HEK293 (cell line): Measurements from ENCODE around the gene VGLL4.

Experiments
- FEZF1 ChIP-seq: fragments of 450-650 bp; formaldehyde crosslinking; IDR thresholded peaks from 2 replicates; pipeline ENCODE4 v1.5.1; 2016; ENCODE audit warnings: missing biosample characterization, missing genetic modification characterization
- GLIS1 ChIP-seq: fragments of 450-650 bp; formaldehyde crosslinking; IDR thresholded peaks from 2 replicates; pipeline ENCODE4 v1.5.1; 2016; ENCODE audit warnings: missing biosample characterization, missing genetic modification characterization
- TRIM28 ChIP-seq: IDR thresholded peaks from 2 replicates; pipeline ENCODE4 v1.6.1; 2011; ENCODE audit warnings: low read length, control low read depth, borderline replicate concordance
- ZBTB48 ChIP-seq: fragments of 450-650 bp; formaldehyde crosslinking; IDR thresholded peaks from 2 replicates; pipeline ENCODE4 v1.5.1; 2016; ENCODE audit warnings: missing biosample characterization, missing genetic modification characterization
- ZFP41 ChIP-seq: fragments of 450-650 bp; formaldehyde crosslinking; IDR thresholded peaks from 2 replicates; pipeline ENCODE4 v1.5.1; 2016; ENCODE audit warnings: missing biosample characterization, missing genetic modification characterization, borderline replicate concordance
- ZNF138 ChIP-seq: fragments of 450-650 bp; formaldehyde crosslinking; IDR thresholded peaks from 2 replicates; pipeline ENCODE4 v1.5.1; 2016; ENCODE audit warnings: missing biosample characterization, missing genetic modification characterization, borderline replicate concordance
- ZNF140 ChIP-seq: fragments of 450-650 bp; formaldehyde crosslinking; IDR thresholded peaks from 2 replicates; pipeline ENCODE4 v1.5.1; 2016; ENCODE audit warnings: missing biosample characterization, missing genetic modification characterization
- ZNF341 ChIP-seq: fragments of 450-650 bp; formaldehyde crosslinking; IDR thresholded peaks from 2 replicates; pipeline ENCODE4; 2016; ENCODE audit warnings: low read depth, missing biosample characterization, missing genetic modification characterization
- ZNF416 ChIP-seq: fragments of 450-650 bp; formaldehyde crosslinking; IDR thresholded peaks from 2 replicates; pipeline ENCODE4 v1.5.1; 2016; ENCODE audit warnings: missing biosample characterization, missing genetic modification characterization
- ZNF423 ChIP-seq: fragments of 450-650 bp; formaldehyde crosslinking; IDR thresholded peaks from 2 replicates; pipeline ENCODE4 v1.5.1; 2016; ENCODE audit warnings: missing biosample characterization, missing genetic modification characterization
- ZNF48 ChIP-seq: fragments of 450-650 bp; formaldehyde crosslinking; IDR thresholded peaks from 2 replicates; pipeline ENCODE4 v1.5.1; 2016; ENCODE audit warnings: missing biosample characterization, missing genetic modification characterization
- ZNF514 ChIP-seq: fragments of 450-650 bp; formaldehyde crosslinking; IDR thresholded peaks from 2 replicates; pipeline ENCODE4 v1.5.1; 2016; ENCODE audit warnings: missing biosample characterization, missing genetic modification characterization
- ZNF629 ChIP-seq: fragments of 450-650 bp; formaldehyde crosslinking; IDR thresholded peaks from 2 replicates; pipeline ENCODE4 v1.5.1; 2017; ENCODE audit warnings: missing biosample characterization, missing genetic modification characterization
- ZSCAN16 ChIP-seq: fragments of 450-650 bp; formaldehyde crosslinking; IDR thresholded peaks from 2 replicates; pipeline ENCODE4 v1.5.1; 2016; ENCODE audit warnings: missing biosample characterization, missing genetic modification characterization
- ZXDB ChIP-seq: fragments of 450-650 bp; formaldehyde crosslinking; IDR thresholded peaks from 2 replicates; pipeline ENCODE4 v1.5.1; 2016; ENCODE audit warnings: missing biosample characterization, missing genetic modification characterization
- TF ChIP-seq, protein P1 (sequence below): fragments of 450-650 bp; formaldehyde crosslinking; IDR thresholded peaks from 2 replicates; pipeline ENCODE4 v1.5.1; 2016; ENCODE audit warnings: missing biosample characterization, missing genetic modification characterization, borderline replicate concordance
- TF ChIP-seq, protein P2 (sequence below): fragments of 450-650 bp; IDR thresholded peaks from 2 replicates; pipeline ENCODE4 v1.5.1; 2018; ENCODE audit warnings: missing biosample characterization, mild to moderate bottlenecking, missing genetic modification characterization
- TF ChIP-seq, protein P3 (sequence below): fragments of 450-650 bp; formaldehyde crosslinking; conservative IDR thresholded peaks from 2 replicates; pipeline ENCODE4 v1.5.1; 2016; ENCODE audit warnings: low read depth, missing biosample characterization, missing genetic modification characterization
- TF ChIP-seq, protein P4 (sequence below): fragments of 450-650 bp; formaldehyde crosslinking; IDR thresholded peaks from 2 replicates; pipeline ENCODE4; 2016; ENCODE audit warnings: missing biosample characterization, missing genetic modification characterization
- TF ChIP-seq, protein P5 (sequence below): fragments of 450-650 bp; formaldehyde crosslinking; IDR thresholded peaks from 2 replicates; pipeline ENCODE4 v1.5.1; 2016; ENCODE audit warnings: missing biosample characterization, missing genetic modification characterization
- TF ChIP-seq, protein P6 (sequence below): fragments of 450-650 bp; formaldehyde crosslinking; IDR thresholded peaks from 2 replicates; pipeline ENCODE4 v1.5.1; 2016; ENCODE audit warnings: missing biosample characterization, missing genetic modification characterization

The VGLL4 gene

DNA sequence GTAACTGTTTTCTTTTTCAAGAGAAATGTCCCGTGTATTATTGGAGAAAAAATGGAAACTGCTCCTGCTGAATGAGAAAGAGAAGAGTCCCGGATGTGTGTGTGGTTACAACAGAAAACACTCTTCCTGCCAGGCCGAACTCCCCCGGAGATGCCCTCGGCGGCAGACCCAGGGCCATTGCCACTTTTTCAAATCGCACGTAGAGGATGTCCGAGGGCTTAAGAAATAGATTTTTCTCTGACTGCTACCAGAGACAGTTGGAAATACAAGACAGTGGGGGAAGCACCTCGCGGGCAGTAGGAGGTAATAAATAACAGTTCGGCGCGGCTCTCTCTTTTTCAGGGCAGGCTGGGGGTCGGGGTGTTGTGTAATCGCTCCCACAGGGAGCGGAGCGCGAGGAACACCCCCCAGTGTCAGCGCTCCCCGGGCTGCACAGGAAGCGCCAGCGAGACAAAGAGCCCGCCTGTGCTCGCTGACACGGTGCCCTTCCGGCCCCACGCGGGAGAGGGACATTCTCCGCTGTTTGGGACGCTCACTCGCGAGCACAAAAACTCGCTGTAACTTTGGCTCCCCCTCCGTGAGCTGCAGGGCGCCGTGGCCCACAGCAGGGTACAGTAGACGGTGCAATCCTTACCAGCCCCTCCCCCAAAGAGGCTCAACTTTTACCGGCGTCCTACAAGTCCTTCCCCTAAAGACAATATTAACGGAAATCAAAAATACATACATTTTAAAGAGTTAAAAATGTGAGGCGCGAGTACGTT, 1.1 kb downstream of the VGLL4 start (continued):
- TF ChIP-seq, protein P1, sequence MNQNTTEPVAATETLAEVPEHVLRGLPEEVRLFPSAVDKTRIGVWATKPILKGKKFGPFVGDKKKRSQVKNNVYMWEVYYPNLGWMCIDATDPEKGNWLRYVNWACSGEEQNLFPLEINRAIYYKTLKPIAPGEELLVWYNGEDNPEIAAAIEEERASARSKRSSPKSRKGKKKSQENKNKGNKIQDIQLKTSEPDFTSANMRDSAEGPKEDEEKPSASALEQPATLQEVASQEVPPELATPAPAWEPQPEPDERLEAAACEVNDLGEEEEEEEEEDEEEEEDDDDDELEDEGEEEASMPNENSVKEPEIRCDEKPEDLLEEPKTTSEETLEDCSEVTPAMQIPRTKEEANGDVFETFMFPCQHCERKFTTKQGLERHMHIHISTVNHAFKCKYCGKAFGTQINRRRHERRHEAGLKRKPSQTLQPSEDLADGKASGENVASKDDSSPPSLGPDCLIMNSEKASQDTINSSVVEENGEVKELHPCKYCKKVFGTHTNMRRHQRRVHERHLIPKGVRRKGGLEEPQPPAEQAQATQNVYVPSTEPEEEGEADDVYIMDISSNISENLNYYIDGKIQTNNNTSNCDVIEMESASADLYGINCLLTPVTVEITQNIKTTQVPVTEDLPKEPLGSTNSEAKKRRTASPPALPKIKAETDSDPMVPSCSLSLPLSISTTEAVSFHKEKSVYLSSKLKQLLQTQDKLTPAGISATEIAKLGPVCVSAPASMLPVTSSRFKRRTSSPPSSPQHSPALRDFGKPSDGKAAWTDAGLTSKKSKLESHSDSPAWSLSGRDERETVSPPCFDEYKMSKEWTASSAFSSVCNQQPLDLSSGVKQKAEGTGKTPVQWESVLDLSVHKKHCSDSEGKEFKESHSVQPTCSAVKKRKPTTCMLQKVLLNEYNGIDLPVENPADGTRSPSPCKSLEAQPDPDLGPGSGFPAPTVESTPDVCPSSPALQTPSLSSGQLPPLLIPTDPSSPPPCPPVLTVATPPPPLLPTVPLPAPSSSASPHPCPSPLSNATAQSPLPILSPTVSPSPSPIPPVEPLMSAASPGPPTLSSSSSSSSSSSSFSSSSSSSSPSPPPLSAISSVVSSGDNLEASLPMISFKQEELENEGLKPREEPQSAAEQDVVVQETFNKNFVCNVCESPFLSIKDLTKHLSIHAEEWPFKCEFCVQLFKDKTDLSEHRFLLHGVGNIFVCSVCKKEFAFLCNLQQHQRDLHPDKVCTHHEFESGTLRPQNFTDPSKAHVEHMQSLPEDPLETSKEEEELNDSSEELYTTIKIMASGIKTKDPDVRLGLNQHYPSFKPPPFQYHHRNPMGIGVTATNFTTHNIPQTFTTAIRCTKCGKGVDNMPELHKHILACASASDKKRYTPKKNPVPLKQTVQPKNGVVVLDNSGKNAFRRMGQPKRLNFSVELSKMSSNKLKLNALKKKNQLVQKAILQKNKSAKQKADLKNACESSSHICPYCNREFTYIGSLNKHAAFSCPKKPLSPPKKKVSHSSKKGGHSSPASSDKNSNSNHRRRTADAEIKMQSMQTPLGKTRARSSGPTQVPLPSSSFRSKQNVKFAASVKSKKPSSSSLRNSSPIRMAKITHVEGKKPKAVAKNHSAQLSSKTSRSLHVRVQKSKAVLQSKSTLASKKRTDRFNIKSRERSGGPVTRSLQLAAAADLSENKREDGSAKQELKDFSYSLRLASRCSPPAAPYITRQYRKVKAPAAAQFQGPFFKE (tag by site-specific recombination), result no peak
- TF ChIP-seq ZNF48 (tag by site-specific recombination) (no peak), TRIM28 (no peak), ZSCAN16 (tag by site-specific recombination) (no peak), ZFP41 (no peak), ZNF140 (tag by site-specific recombination) (no peak), GLIS1 (tag by site-specific recombination) (peak; percentile 99), ZXDB (tag by site-specific recombination) (peak; percentile 42; the same call in 1 of the 2 replicates), ZNF514 (no peak), ZNF629 (peak; percentile 37), ZNF423 (tag by site-specific recombination) (peak; percentile 75), ZNF341 (tag by site-specific recombination) (peak; percentile 58), FEZF1 (tag by site-specific recombination) (peak; percentile 54; the same call in 1 of the 2 replicates), ZBTB48 (peak; percentile 64; the same call in 1 of the 2 replicates), ZNF138 (no peak), ZNF416 (tag by site-specific recombination) (no peak)
- TF ChIP-seq, protein P2, sequence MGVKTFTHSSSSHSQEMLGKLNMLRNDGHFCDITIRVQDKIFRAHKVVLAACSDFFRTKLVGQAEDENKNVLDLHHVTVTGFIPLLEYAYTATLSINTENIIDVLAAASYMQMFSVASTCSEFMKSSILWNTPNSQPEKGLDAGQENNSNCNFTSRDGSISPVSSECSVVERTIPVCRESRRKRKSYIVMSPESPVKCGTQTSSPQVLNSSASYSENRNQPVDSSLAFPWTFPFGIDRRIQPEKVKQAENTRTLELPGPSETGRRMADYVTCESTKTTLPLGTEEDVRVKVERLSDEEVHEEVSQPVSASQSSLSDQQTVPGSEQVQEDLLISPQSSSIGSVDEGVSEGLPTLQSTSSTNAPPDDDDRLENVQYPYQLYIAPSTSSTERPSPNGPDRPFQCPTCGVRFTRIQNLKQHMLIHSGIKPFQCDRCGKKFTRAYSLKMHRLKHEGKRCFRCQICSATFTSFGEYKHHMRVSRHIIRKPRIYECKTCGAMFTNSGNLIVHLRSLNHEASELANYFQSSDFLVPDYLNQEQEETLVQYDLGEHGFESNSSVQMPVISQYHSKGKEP (tag by site-specific recombination), result no peak
- TF ChIP-seq, protein P3, sequence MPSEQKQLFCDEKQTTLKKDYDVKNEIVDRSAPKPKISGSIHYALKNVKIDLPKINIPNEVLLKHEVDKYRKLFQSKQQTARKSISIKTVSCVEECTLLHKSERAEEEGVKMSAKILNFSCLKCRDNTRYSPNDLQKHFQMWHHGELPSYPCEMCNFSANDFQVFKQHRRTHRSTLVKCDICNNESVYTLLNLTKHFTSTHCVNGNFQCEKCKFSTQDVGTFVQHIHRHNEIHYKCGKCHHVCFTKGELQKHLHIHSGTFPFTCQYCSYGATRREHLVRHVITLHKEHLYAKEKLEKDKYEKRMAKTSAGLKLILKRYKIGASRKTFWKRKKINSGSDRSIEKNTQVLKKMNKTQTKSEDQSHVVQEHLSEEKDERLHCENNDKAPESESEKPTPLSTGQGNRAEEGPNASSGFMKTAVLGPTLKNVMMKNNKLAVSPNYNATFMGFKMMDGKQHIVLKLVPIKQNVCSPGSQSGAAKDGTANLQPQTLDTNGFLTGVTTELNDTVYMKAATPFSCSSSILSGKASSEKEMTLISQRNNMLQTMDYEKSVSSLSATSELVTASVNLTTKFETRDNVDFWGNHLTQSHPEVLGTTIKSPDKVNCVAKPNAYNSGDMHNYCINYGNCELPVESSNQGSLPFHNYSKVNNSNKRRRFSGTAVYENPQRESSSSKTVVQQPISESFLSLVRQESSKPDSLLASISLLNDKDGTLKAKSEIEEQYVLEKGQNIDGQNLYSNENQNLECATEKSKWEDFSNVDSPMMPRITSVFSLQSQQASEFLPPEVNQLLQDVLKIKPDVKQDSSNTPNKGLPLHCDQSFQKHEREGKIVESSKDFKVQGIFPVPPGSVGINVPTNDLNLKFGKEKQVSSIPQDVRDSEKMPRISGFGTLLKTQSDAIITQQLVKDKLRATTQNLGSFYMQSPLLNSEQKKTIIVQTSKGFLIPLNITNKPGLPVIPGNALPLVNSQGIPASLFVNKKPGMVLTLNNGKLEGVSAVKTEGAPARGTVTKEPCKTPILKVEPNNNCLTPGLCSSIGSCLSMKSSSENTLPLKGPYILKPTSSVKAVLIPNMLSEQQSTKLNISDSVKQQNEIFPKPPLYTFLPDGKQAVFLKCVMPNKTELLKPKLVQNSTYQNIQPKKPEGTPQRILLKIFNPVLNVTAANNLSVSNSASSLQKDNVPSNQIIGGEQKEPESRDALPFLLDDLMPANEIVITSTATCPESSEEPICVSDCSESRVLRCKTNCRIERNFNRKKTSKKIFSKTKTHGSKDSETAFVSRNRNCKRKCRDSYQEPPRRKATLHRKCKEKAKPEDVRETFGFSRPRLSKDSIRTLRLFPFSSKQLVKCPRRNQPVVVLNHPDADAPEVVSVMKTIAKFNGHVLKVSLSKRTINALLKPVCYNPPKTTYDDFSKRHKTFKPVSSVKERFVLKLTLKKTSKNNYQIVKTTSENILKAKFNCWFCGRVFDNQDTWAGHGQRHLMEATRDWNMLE (tag by site-specific recombination), result no peak
- TF ChIP-seq, protein P4, sequence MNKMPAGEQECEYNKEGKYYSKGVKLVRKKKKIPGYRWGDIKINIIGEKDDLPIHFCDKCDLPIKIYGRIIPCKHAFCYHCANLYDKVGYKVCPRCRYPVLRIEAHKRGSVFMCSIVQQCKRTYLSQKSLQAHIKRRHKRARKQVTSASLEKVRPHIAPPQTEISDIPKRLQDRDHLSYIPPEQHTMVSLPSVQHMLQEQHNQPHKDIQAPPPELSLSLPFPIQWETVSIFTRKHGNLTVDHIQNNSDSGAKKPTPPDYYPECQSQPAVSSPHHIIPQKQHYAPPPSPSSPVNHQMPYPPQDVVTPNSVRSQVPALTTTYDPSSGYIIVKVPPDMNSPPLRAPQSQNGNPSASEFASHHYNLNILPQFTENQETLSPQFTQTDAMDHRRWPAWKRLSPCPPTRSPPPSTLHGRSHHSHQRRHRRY (tag by site-specific recombination), result no peak
- TF ChIP-seq, protein P5, sequence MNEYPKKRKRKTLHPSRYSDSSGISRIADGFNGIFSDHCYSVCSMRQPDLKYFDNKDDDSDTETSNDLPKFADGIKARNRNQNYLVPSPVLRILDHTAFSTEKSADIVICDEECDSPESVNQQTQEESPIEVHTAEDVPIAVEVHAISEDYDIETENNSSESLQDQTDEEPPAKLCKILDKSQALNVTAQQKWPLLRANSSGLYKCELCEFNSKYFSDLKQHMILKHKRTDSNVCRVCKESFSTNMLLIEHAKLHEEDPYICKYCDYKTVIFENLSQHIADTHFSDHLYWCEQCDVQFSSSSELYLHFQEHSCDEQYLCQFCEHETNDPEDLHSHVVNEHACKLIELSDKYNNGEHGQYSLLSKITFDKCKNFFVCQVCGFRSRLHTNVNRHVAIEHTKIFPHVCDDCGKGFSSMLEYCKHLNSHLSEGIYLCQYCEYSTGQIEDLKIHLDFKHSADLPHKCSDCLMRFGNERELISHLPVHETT (tag by site-specific recombination), result no peak
- TF ChIP-seq, protein P6, sequence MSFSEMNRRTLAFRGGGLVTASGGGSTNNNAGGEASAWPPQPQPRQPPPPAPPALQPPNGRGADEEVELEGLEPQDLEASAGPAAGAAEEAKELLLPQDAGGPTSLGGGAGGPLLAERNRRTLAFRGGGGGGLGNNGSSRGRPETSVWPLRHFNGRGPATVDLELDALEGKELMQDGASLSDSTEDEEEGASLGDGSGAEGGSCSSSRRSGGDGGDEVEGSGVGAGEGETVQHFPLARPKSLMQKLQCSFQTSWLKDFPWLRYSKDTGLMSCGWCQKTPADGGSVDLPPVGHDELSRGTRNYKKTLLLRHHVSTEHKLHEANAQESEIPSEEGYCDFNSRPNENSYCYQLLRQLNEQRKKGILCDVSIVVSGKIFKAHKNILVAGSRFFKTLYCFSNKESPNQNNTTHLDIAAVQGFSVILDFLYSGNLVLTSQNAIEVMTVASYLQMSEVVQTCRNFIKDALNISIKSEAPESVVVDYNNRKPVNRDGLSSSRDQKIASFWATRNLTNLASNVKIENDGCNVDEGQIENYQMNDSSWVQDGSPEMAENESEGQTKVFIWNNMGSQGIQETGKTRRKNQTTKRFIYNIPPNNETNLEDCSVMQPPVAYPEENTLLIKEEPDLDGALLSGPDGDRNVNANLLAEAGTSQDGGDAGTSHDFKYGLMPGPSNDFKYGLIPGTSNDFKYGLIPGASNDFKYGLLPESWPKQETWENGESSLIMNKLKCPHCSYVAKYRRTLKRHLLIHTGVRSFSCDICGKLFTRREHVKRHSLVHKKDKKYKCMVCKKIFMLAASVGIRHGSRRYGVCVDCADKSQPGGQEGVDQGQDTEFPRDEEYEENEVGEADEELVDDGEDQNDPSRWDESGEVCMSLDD, result no peak
